ENCODE measurements around the gene CASZ1. TPM values are rescaled to one million over a fixed set of nuclear protein-coding genes. Genes with fewer than 3 reads are reported as not detected.
A peak's percentile ranks its signal among the peaks of the same experiment; 100 is the strongest.

CASZ1 gene
- total RNA-seq, 1 experiment from 2014 or later = 6.4 TPM

DNA sequence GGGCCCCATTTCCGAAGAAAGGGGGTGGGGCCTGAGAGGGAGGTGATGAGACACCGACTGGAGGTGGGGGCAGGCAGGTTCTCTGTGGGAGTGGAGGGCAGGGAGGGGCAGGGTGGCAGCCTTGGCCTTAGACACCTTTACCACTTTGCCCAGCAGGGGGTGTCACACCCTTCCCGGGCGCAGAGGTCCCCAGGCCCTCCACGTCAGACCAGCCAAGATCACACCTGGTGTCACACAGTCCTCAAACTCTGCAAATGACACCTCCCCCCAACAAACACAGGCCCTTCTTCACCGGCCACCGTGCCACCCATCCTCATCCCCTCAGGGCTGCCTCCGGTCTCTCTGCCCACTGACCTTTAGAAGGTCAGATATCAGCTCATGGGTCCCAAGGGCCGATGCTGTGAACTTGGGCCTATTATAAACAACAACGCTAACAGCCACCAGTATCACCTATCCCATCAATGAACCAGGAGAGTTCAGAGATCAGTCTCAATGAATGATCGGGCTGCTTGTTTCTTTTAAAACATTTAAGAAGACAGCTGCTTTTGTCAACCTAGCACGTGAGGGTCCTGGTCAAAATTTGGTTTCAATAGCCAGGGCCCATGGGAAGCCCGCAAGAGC is 103.9 kb downstream of the CASZ1 start:
- DNase-seq (ENCODE audit: extremely low read depth, low read depth) = no peak

DNA sequence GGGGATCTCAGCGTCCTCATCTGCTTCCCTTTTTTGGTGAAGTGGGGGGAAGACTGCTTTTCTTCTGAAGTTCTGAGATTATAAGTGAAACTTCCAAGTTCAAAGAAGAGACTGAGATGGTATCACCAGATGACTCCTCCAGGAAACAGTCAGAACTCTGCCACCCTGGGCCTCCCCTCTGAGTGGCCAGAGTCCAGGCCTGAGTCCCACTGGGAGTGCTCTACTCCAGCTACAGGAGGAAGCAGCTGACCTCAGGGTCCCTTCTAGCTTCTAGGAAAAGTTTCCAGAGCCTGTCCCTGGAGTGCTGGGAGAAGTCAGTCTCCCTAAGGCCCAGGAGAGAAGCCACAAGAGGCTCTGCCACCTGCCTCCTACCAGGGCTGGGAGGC is 104.7 kb downstream of the CASZ1 start:
- DNase-seq (ENCODE audit: extremely low read depth, low read depth) = no peak

DNA sequence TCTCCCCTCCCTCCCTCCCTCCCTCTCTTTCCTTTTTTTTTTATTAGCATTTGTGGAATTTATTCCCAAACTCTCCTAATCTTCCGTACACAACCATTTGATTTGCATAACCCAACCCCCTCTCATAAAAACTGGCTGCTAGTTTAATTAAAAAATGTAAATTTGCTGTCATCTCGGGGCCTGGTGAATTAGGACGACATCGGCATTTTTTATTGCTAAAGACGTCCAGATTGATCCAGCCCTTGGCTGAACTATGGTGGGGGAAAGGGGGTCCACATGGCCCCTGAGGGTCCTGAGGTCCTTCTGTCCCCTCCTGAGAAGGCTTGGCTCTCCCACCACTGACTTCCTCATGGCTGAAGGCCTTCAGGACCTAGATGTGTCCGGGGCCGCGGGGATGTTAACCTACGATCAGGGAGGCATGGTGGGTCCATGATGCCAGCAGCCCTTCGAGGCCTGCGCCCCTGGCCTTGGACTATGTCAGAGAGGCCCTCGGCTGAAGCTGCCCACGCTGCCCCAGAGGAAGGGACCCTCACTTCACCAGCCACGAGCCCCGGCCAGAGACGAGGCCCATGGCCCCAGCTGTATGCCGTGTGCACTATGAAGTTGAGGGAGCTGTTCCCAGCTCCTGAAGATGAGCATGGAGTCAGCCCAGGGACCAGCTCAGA is 105.2 kb downstream of the CASZ1 start:
- no peak for DNase-seq (ENCODE audit: extremely low read depth, low read depth)

DNA sequence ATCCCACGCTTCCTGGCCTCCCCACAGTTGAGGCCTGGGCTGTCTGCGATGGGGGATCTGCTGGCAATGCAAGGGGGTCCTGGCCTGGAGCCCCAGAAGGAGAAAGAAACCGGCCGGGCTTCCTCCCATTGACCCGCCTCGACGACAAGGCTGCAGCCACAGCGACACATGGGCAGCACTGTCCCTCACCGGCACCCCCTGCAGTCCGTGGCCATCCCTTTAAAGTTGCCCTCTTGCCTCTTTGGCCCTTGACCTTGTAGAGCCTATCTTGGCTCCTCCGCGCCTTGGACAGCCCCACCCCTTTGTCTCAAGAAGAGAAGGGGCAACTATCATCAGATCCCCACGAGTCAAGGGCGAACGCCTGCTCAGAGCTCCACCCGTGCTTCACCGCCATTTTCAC is 106.0 kb downstream of the CASZ1 start:
- DNase-seq (ENCODE audit: extremely low read depth, low read depth) = no peak

GRCh38 chr1:10688409-10688786 is 108.0 kb downstream of the CASZ1 start:
- DNase-seq (ENCODE audit: extremely low read depth, low read depth) = no peak

- DNase-seq (ENCODE audit: extremely low read depth, low read depth) = no peak
Measured at GRCh38 chr1:10687782-10688408, 108.6 kb downstream of the CASZ1 start.

DNA sequence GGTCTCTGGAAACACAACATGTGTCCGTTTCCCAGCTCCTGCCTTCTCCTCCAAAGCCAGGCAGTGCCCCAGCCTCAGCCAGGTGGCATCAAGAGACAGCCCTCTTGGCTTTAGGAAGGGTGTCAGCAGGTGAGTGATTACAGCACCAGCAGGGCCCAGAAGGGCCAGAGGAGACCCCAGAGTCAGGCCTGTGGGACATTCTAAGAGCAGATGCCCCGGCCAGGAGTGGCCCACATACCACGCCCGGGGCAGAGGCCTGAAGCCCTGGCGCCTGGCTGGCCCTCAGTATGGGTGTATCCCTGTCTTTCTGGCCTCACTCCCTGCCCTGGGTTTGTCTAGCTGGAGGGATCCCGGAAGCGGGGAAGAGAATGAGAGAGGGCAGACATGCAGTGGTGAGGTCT is 109.2 kb downstream of the CASZ1 start:
- no peak for DNase-seq (ENCODE audit: extremely low read depth, low read depth)

DNA sequence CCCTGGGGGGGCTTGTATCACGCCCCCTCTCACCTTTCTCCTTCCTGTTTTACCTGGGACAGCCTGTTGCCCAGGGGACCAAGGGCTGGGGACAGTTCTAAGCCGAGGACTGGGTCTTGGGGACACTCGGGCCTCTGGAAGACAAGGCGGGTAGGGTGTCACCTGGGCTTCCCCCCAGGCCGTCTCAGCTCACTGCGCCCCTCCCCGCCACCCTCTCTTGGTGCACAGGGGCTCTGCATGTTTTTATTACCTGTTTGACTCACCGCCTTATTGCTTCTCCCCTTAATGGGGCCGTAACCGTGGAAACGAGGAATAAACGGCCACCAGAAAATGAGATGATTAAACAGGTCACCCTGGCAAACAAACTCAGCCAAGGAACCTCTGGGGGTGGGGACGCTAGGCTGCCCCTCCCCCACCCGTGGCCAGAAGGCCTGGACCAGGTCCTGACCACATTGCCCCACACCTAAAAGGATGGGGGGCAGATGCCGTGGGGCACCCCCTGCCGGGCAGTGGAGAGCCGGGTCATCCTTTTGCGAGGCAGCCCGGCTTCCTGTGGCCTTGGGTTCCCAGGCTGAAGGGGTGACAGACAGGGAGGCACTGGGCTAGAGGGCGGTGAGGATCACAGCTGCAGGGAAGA is 109.9 kb downstream of the CASZ1 start:
- no peak for DNase-seq (ENCODE audit: extremely low read depth, low read depth)

DNA sequence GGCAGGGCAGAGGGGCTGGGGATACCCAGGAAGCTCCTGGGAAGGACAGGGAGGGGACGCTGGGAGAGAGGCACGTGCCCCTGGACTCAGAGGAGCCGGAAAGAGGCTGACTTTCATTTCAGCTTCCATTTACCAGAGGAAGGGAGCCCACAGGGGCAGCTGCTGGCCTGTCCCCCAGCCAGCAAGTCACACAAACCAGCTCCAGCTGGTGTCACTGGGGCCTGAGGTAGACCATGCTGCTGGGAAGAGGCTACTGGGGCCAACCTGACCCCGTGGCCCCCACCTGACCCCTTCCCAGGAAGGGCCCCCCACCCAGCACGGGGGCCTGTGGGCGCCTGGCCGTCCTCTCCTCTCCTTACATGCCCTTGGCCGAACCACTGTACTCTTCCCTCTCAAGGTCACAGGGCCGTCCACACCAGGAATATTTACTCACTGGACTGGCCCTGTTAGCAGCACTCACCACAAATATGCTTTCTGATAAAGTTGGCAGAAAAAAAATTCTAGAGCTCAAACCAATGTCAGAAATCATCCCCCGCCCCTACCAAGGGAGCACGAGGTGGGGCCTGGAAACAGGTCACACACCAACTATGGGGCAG is 110.5 kb downstream of the CASZ1 start:
- DNase-seq (ENCODE audit: extremely low read depth, low read depth) = no peak

DNA sequence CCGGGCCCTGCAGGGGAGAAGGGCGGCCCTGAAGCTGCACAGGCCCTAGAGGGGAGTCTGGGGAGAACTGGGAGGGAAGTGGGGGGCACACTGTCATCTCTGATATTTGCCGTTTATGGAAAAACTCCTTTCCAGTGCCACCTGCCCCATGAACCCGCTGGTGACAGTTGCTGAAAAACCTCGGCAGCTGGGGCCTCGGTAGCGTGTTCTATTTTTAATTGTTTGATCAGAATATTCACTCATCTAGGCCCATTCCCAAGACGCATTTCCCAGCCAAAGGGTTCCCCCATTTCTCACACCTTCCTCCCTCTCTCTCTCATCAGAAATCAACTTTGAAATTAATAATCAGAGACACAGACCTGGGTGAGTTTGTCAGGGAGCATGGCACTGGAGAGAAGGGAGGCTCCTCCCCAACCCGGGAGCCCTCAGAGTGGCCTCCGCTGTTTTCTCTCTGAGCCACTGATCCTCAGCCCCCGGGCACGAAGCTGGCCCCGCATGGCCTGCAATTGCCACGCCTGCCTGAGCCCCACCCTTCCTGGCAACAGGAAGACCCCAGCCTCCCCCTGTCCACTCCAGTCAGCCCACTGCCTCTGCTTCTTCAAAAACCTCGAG is 111.1 kb downstream of the CASZ1 start:
- DNase-seq (ENCODE audit: extremely low read depth, low read depth) = no peak

DNA sequence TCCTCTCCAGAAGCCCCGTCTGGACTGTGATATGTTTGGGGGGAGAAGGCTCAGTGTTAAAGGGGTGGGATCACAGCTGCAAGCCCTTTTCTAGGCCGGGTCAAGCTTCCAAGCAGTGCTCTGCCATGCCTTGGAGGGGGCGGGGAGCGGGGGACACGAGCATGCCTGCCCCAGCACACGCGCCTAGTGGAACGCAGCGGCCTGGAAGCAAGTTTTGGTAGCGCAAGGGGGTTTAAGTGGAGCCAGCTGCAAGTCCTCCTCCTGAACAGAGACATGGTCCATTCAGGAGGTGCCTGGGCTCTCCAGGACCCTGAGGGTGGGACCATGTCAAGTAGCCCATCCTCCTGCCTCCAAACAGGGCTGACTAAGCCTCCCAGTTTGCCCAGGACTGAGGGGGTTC is 112.2 kb downstream of the CASZ1 start:
- no peak for DNase-seq (ENCODE audit: extremely low read depth, low read depth)

DNA sequence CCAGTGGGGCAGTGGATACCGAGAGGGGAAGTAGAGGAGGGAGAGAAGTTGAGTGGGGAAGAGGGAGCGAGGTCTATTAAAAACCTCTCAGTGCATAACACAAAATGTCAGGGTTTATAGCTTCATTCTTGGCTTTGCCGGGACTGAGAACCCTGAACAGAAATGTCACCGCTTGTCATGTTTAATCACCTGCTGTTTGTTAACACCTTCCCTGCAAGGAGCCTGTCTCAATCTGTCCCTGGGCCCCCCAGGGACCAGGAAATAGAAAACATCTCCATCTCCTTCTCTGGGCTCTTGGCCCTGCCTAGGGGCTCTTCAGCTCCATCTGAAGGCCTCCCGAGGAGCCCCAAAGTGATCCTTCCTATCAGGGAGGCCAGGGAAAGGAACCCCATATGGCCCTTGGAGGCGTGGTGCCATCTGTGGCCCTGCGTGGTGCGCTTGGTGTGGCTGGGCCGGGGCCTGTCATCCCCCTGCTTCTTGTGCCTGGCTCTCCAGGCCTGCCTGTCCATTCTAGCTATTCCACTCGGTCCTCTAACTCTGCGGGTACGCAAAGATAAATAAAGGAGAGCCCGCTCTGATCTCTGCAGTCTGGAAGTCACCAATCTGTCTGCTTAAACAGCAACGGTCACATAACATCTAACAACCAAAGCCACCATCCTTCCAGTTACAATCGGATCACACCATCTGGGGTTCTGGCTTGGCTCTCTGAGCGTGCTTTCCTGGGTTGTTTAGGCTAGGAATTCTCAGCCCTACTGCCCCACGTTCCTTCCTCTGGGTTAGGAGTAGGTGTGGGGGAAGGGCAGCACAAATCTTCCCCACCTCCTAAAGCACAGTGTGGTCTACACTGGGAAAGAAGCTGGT is 113.8 kb downstream of the CASZ1 start:
- no peak for DNase-seq (ENCODE audit: extremely low read depth, low read depth)

- DNase-seq (ENCODE audit: extremely low read depth, low read depth) = no peak
Measured at GRCh38 chr1:10682108-10682445, 114.4 kb downstream of the CASZ1 start.

- no peak for DNase-seq (ENCODE audit: extremely low read depth, low read depth)
Measured at GRCh38 chr1:10681296-10682107, 114.9 kb downstream of the CASZ1 start.

DNA sequence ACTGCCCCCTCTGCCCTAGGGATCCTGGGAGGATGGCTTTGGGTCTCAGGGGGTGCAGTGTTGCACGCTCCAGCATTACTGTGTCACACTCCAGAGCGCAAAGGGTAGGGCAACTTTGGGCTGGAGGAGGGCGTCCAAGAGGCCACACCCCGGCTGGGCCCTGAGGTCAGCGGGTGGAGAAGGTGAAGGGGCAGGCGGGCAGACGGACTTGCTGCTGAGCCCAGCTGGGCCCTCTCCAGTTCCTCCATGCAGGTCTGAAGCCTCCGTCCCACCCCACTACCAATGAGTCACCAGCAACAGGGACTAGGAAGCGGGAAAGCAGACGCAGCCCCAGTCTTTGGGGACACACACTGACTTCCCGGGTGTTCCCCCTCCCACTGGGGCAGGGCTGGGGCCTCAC is 116.0 kb downstream of the CASZ1 start:
- DNase-seq (ENCODE audit: extremely low read depth, low read depth) = no peak

DNA sequence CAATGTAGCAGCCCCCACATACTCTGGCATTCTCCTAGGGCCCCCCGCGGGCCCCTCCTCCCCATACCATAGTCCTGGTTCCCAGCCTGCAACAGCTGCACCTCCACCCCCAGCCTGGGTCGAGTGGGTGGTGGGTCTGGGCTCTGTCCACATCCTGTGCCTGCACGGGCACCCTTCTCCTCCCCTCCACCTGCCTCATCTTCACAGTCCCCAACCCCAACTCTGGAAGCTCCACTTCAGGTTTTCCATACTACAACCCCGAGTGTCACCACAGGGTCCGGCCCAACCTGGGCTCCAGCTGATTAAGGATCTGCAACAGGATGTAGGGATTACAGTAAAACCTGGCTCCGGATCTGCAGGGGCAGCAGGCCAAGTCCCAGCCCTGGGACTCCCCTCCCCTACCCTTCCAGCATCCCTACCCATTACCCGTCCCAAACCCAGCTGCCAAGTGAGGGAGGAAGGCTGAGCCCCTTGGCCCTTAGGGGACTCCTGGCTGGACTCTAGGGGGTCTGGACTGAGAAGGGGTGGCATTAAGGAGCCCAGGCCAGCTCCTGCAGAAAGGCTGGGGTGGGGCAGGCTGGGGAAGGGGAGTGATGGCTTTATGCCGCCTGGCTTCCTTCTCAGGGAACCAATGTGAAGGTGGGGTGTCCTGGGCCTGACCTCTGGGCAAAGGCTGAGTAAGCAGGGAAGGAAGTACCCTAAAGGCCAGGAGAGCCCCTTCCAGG is 116.8 kb downstream of the CASZ1 start:
- peak; percentile 11 for DNase-seq (ENCODE audit: extremely low read depth, low read depth)

DNA sequence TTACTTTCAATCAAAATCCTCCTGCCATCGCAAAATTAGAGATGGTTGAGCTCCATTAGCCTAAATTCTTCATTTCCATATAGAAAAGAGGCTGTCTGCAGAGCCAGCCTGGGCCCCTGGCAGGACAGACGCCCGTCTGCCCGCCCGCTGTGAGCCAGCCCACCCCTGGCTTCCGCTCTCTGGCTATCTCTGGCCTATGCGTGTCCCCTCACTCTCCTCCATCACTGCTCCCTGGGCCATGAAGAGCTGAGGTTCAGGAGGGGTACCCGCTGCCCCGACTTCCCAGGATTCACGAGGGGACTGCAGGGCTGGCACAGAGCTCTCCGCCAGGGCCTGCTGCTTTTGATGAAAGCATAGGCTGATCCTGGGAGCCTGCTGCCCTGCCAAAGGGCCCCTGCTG is 117.6 kb downstream of the CASZ1 start:
- DNase-seq (ENCODE audit: extremely low read depth, low read depth) = no peak

- no peak for DNase-seq (ENCODE audit: extremely low read depth, low read depth)
Measured at GRCh38 chr1:10678402-10678801, 118.0 kb downstream of the CASZ1 start.
